ENCODE data around the gene C11orf58.

Gene C11orf58

DNA sequence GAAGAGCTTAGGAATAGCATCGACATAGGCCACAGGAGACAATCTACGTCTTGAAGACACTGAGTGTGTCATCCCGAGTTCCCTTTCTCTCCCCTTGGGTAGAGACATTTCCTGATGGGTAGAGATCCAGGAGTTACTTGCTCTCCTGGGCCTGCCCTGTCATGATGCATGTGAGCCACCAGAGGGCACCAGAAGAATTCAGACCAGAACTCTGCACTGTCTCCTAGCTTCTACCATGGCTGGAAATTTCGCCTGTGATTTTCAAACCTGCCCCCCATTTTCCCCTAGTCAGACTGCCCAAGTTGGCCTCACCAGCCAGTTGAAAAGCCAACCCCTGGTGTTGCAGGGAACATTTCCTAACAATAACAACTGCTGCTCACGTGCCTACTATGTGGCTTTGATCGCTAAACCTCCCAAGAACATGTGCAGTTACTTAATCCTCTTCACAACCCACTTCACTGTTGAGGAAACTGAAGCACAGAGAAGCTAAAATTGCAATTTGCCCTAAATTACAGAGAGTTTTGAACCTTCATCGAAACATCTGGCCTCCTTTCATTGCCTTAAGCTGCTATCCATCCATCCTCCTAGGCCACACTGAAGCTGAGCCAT is 47.2 kb downstream of the C11orf58 start:
- peak in 11 of 14 donors; percentile 13 to 50 (median 40) for DNase-seq

- no peak for DNase-seq
Measured at GRCh38 chr11:16786131-16786530, 47.7 kb downstream of the C11orf58 start.

DNA sequence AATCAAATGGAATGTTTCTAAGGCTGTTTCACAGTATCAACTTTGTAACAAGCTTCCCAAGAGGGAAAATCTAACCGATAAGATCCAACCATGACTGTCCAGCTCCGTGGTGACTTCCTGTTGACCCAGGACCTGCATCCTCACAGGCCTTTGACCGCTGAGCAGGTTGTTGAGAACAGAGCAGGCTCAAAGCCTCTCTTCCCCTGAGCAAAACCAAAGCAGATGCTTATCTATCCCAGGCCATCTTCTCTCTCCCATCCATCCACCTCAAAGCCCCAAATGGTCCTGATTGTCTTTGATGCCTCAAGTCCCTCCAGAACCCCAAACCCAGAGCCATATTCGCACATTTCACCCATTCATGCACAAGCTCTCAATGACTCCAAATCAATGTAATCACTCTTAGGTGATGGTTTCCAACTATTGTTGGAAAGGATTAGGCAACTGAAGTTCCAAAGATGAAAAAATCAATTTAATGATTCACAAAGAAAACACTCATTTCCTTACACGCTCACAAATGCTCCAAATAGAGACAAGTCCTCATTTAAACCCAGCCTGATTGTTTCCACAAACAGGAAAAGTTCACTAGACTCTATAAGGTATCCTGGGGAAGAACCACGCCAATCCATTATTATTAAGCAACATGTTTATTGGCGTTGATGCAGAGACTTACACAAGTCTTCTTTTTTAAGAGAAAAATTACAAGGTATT is 48.7 kb downstream of the C11orf58 start:
- no peak for DNase-seq

GRCh38 chr11:16788141-16789062 is 50.0 kb downstream of the C11orf58 start:
- peak in 11 of 14 donors; percentile 5 to 80 (median 37) for DNase-seq

- DNase-seq, result no peak
Measured at GRCh38 chr11:16789063-16789420, 50.6 kb downstream of the C11orf58 start.

GRCh38 chr11:16789560-16790485 is 51.4 kb downstream of the C11orf58 start:
- DNase-seq, result no peak

- no peak for DNase-seq
Measured at GRCh38 chr11:16790486-16791190, 52.2 kb downstream of the C11orf58 start.

GRCh38 chr11:16791191-16791961 is 52.9 kb downstream of the C11orf58 start:
- DNase-seq, result no peak

DNA sequence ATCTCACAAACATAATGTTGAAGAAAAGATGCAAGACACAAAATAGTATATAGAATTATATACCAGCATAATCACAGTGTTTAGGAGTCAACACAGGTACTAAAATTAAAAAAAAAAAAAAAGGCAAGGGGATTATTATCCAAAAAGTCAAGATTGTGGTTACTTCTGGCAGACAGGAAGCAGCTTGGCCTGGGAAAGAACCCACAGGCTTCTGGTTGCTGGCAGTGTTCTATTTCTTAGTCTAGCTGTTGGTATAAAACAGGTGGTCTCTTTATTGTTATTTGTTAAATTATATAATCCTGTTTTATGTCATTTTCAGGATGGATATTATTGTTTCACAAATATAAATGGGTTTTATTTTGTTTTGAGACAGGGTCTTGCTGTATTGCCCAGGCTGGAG is 54.0 kb downstream of the C11orf58 start:
- DNase-seq, result no peak

- DNase-seq, result no peak
Measured at GRCh38 chr11:16793009-16793408, 54.6 kb downstream of the C11orf58 start.

GRCh38 chr11:16793511-16793910 is 55.1 kb downstream of the C11orf58 start:
- peak in 1 of 14 donors; percentile 14 for DNase-seq

DNA sequence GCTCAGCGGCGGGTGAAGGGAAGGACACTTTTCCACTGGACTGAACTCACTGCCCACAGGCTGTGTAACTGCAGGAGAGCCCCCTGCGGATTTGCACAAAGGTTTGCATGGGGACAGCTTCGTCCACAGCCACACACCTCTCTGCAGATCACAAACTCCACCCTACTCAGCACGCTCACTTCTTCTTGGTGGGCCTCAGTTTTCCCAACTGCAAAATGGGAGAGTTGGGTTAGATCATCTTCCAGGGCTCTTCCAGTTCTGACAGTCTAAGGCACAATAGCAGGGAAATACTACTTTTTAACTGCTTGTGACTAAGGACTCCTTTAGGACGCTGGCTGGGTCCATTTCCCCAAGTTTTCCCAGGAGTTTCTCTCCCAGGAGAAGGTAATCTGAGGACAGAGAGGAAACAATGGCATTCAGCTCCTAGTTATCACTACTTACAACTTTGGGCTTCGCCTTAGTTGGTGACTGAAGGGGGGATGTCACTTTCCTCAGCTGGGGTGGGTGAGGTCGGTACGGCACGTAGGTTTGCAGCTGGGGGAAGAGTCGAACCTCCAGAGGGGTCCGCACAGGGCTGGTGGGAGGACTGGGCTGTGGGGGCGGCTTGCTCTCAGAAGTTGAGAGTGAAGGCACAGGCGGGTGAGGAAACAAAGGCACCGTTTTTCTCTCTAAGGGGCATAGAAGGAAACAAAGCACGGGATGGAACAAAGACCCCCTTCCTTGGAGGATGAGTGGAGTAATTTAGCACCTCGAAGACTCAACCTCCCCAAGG is 55.8 kb downstream of the C11orf58 start:
- no peak for DNase-seq

- DNase-seq, result no peak
Measured at GRCh38 chr11:16795146-16795545, 56.7 kb downstream of the C11orf58 start.

DNA sequence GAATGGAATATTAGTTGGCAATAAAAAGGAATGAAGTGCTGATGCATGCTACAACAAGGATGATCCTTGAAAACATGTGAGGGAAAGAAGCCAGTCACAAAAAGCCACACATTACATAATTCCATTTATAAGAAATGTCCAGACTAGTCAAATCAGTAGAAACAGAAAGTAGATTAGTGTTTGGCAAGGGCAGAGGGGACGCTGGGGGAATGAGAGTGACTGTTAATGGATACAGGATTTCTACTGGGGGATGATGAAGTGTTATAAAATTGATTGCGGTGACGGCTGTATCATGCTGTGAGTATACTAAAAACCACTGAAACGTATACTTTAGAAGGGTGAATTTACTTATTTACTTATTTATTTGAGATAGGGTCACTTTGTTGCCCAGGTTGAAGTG is 57.9 kb downstream of the C11orf58 start:
- DNase-seq, result no peak

DNA sequence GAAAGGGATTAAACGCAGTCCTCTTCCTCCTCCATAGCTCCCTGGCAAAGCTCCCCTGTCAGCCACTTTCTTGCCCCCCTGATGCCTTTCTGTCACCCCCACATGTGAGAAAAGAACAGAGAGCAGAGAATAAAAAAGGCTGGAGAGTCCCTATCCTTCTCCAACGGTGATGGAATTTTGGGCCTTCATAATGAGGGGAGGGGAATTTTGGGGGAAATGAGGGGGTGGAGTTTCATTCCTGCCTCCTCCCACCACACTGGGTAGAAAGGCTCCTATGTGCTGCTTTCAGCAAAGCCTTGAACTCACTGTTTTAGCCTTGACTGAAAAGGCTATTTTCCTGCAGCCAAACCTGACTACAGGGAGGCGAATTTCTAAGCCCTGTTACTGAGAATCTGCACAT is 59.3 kb downstream of the C11orf58 start:
- DNase-seq, result no peak

DNA sequence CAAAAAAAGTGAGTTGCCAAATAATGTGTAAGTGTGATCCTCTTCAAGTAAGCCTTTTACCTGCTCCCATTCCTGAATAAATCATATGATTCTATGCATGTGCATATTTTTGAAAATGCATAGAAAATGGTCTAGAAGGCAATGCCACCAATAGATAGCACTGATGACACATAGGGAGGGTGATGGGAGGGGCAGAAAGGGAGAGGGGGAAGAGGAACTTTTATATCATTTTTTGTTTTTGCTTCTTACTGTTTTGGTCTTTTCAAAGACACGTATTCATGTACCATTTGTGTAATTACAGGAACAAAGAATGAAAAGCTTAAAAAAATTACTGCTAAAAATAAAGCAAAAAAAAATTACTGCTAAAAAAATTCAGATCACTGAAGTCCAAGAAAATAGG is 60.8 kb downstream of the C11orf58 start:
- DNase-seq, result no peak

DNA sequence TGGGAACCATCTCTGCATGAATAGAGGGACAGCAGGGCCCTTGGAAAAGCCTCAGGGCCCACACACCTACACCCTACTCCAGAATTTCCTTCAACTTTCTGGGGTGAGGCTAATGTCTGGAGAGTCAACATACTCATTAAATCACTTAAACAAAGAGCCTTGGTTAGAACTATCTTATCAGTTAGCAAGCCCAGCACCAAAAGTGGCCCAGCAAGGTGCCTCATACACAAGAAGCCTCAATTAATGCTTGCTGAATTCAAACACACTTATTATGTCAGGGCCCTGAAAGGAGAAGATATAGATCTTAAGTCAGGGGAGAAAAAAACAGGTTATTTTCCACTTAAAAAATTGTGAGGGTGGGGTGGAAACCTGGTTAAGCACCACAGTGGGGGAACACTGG is 61.4 kb downstream of the C11orf58 start:
- DNase-seq, result no peak

DNA sequence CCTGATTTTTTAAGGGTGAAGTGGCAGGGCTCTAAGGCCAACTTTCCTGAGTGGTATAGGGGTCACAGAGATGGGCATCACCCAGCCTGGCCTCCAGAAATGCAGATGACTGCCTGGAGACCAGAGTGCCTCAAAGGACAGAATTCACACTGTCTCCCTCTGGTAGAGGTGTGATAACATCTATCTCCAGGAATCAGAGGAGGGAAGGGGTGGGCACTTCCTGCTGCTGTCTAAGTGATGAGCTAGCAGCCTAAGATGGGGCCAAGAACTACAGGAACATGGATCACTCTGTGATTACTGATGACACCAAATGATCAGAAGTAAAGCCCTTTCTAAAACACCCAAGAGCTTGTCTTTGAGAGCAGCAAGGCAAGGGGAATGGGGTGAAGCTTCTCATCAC is 61.9 kb downstream of the C11orf58 start:
- no peak for DNase-seq

GRCh38 chr11:16801288-16801980 is 63.0 kb downstream of the C11orf58 start:
- no peak for DNase-seq

Measured in C1 segment of cervical spinal cord (tissue), 14 donors.